ENCODE data around the gene ATL3.
A peak's percentile ranks its signal among the peaks of the same experiment; 100 is the strongest.
"Not testable (repeated sequence)": the region's sequence is repeated elsewhere in the genome, so short reads cannot be mapped to it uniquely, and the experiment has no call there.

Gene ATL3

GRCh38 chr11:63623513-63624140, 47.5 kb downstream of the ATL3 start:
- DNase-seq (ENCODE audit: low read depth in 2 of 3, low spot score in 2 of 3), result no peak

GRCh38 chr11:63622323-63622722, 48.9 kb downstream of the ATL3 start:
- DNase-seq (ENCODE audit: low read depth in 2 of 3, low spot score in 2 of 3), result no peak

DNA sequence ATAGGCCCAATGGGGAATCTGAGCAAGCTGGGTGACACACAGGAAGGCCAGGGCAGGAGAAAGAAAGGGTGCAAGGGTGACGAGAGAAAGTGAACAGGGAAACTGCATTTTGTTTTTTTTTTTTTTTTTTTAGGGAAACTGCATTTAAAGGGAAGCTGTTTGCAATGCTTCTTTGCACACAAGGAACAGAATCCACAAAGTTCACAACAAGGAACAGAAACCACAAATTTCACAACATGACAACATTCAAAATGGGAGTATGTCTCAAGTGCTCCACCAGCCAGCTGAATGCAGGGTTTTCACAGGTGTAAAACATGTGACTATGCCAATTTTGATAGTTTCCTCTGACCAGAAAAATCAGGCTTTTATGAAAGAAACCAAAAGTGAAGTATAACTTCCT, 50.1 kb downstream of the ATL3 start:
- DNase-seq (ENCODE audit: low read depth in 2 of 3, low spot score in 2 of 3), result no peak

DNA sequence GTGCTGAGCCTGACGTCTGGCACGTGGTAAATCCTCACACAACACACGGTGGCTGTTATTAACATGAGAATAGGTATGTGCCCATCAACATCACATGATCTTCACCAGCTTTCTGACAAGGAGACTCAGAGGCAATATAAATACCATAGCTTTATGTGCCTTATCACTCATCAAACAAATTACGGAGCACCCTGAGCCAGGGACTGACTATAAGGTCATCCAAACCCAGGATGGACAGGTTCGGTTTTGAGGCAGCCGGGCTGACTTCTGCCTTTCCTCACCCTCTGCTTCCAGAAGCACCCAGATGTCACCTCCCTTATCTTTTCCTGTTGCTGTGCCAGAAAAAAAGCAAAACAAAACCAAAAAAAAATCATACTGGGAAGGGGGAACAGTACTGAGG, 51.2 kb downstream of the ATL3 start:
- no peak for DNase-seq (ENCODE audit: low read depth in 2 of 3, low spot score in 2 of 3)

- not testable (repeated sequence) for DNase-seq (ENCODE audit: low read depth in 2 of 3, low spot score in 2 of 3)
These were observed 53.5 kb downstream of the ATL3 start for GRCh38 chr11:63617686-63618085.

DNA sequence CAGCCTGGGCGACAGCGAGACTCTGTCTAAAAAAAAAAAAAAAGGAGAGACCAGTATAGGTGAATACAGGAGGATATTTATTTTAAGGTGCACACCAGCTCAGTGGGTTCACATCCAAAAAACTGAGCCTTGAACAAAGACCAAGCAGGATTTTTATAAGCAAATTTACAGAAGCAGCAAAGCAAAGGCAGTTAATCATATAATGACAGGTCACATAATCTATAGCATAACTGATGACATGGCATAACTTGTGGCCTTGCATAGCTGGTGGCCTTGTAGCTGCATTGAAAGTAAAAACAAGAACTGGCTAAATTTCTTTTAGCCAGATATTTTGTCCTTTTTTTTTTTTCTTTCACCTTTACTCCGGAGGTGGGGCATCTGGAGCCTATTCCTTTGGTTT, 54.2 kb downstream of the ATL3 start:
- no peak for DNase-seq (ENCODE audit: low read depth in 2 of 3, low spot score in 2 of 3)

- DNase-seq (ENCODE audit: low read depth in 2 of 3, low spot score in 2 of 3), result peak in 1 of 3 experiments; percentile 11
These were observed 57.0 kb downstream of the ATL3 start, which contains the start of gene PLAAT3 for GRCh38 chr11:63614136-63614671. TSS of gene PLAAT3 (minus strand) at chr11:63614433. CDS start at chr11:63614014, 419 bp downstream.

DNA sequence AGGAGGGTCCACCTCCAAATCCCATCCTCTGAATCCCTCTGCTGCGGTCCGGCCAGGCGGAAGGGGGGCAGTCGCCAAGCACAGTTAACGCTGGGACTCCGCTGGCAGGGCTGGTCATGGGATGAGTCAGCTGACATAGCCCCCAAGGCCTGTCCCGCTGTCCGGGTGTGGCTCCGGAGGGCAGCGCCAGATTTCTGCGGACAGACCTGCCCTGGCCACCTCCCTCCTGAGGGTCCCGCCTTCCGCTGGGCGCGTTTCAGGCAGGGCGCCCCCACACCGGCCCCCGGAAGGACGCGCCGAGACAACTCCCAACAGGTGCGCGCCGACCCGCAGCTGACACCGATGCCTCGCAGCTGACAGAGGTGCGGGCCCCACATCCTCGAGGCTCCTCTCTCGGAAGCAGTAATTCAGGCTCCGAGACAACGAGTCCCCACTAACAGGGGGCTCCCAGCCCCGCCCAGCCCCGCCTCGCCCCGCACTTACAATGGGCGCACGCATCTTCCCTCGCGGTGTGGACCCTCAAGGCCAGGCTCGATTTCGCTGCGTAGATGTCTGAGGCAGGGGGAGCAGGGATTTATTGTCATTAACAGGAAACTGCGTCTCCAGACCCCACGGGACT, 57.5 kb downstream of the ATL3 start:
- DNase-seq (ENCODE audit: low read depth in 2 of 3, low spot score in 2 of 3), result peak in 1 of 3 experiments; percentile 6

- DNase-seq (ENCODE audit: low read depth in 2 of 3, low spot score in 2 of 3), result no peak
These were observed 59.0 kb downstream of the ATL3 start for GRCh38 chr11:63612181-63612580.

DNA sequence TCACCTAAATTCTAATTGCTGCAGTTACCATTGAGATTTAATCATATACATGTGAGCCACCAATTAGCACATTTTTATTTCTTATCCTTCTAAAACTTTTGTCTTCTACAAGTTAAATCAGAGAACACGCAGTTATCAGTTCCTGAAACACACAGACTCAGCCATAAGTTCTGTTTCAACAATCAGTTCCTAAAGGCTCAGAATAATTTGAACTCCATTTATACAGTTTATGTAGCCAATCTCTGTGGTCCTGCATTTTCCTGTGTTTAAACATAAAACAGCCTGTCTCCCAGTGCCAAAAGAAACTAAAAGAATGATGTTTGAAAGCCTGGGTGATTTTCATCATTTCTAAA, 59.8 kb downstream of the ATL3 start:
- DNase-seq (ENCODE audit: low read depth in 2 of 3, low spot score in 2 of 3), result no peak

DNA sequence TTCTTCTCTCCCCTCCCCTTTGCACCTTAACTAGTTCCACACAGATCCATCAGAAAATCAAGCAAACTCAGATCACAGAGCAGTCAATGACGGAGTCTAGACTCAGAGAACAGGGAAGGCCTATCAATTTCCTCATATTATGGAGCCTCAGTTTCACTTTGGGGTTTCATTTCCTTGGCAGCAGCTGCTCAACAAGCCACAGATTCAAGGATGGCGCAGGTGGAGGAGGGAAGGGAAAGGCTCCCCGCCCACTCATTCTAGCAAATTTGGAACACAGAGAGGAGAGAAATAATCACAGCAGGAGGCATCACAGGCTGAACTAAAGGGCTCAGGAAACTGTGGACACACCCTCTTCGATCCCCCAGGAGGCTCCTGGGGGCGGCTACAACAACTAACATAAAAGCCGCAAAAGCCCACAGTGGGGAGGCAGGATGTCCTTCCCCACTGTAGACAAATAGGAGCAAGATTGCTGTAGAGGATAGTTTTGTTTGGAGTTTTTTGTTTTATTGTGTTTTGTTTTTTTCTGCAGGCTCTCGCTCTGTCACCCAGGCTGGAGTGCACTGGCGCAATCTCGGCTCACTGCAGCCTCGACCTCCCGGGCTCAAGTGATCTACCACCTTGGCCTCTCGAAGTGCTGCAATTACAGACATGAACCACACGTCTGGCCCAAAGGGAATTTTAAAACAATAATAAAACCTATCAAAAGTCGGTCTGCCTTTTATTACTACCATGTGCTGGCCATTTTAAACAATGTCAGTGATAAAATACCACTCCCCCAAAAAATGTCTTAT, 60.4 kb downstream of the ATL3 start:
- DNase-seq (ENCODE audit: low read depth in 2 of 3, low spot score in 2 of 3), result no peak

DNA sequence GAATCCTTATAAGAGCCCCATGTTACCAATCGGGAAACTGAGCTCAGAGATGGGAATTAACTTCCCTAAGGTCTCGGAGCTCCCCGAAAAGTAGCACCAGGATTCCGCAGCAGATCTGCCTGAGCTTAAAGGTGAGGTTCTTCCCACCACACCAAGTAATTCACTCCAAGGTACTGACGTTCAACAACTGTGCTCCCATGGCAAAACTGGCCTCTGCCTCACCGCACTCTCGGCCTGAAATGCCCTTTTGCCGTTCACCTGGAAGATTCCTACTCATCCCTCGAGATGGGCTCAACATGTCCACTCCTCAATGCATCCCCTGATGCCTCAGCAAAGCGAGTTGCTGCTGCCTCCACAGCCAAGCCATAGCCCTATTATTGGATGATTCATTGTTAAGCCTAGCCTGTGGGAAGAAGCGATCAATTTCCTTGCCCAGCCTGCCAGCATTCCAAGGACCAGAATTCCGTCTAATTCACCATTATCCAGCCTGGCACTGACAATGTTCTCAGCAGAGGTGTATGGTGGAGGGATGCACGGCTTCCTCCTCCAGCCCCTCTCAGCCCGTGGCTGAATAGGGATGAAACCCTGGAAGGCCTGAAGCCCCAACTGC, 61.1 kb downstream of the ATL3 start:
- DNase-seq (ENCODE audit: low read depth in 2 of 3, low spot score in 2 of 3), result no peak

DNA sequence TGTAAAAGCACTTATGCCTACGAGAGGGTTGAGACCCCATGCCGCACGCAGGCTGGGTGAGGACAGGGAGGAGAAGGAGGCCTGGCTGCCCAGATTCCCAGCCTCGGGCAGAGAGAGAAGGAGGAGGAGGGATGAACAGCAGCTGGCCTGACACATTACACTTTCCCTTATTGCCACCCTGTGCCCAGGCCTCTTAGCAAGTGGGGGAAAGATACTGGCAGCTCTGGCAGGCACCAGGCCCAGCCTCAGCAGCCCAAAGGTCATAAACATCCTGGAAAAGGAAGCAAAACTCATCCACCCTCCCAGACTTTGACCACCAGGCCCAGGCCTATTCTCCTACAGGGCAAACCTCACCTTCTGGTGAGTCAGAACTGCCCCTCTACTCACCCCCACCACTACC, 61.6 kb downstream of the ATL3 start:
- no peak for DNase-seq (ENCODE audit: low read depth in 2 of 3, low spot score in 2 of 3)

DNA sequence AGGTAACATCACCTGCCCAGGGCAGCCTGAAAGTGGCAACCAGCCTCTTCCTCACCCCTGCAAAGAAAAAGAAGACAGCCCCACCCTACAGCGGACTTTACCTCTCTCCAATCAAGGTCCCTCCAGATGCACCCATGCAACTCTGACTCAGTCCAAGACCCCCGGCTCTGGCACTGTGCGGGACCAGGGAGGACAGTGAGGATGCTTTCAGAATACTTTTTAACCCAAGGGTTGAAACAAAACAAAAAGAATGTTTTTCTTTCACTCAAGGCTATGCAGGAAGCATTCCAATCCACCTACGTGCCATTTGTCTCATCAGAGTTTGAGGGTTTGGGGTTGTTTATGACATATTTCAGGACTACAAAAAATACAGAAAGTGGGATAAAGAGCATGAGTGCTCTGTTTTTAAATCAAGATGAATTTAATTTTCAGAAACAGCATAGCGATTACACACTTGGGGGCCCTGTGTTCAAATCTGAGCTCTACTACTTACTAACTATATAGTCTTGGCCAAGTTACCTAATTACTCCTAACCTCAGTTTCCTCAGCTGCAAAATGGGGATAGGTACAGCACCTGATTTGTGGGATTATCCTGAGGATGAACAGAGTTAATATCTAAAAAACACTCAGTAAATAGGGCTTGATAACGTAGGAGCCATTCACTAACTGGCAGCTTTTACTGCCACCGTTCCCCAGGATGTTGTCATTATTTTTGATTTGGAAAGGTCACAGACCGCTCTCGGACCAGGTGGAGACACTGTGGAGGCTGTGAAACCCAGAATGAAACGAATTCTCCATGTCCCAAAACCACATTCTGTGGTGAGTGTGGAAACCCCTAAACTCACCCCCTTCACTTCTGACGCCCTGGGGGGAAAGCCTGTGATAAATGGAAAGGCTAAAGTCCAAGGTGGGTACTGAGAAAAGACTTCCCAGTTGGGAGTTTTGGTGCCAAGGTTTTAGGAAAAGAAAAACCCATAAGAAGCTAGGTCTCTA, 62.5 kb downstream of the ATL3 start:
- no peak for DNase-seq (ENCODE audit: low read depth in 2 of 3, low spot score in 2 of 3)

DNA sequence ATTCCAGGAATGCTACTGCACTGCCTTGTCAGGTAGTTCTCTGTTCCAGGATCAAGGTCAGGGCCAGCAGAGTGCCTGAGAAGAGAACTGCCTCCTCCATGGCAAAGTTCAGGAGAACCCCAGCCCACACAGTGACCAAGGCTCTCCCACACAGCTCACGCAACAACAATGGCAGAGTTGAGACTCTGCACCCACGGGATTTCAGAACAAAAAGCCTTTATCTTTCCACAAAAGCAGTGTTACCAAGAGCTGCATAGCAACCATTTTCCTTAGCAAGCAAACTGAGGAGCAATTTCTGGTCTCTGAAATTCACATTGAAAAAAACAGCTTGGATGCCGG, 68.0 kb downstream of the ATL3 start:
- DNase-seq (ENCODE audit: low read depth in 2 of 3, low spot score in 2 of 3), result no peak

- DNase-seq (ENCODE audit: low read depth in 2 of 3, low spot score in 2 of 3), result not testable (repeated sequence)
These were observed 68.6 kb downstream of the ATL3 start for GRCh38 chr11:63602290-63603179.

DNA sequence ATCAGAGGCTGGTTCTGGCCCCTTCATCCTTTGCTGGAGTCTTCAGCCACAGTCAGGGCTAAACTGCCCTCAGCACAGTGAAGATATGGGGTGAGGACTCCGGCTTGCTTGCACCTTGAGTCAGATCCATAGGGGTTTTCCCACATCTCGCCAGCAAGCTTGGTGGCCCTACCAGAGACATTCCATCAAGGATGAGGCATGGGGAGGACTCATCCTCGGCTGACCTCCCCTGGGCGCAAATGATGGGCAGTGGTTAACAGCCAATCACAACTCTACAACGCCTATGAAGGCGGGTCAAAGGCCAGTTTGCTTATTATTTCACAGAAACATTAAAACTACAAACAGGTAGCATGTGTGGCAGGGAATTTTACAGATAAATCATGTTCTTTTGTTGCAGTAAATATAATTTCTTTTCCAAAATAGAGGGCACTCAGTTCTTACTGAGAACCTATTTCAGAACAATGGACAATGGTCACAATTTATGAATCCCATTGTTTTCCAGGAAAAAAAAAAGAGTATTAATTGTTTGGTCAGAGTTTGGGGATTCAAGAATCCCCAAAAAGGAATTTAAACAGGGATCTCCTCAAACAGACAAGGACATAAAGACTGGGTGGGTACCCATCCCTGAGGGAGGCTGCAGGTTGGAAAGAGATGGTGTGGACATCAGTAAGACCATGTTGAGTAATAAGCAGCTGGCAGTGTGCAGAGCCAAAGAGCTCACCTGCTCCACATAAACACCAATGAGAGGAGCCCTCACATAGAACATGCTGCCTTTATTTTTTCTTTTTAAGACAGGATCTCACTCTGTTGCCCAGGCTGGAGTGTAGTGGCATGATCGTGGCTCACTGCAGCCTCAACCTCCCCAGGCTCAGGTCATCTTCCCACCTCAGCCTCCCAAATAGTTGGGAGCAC, 71.7 kb downstream of the ATL3 start:
- no peak for DNase-seq (ENCODE audit: low read depth in 2 of 3, low spot score in 2 of 3)

- DNase-seq (ENCODE audit: low read depth in 2 of 3, low spot score in 2 of 3), result no peak
These were observed 72.6 kb downstream of the ATL3 start for GRCh38 chr11:63598556-63598955.

DNA sequence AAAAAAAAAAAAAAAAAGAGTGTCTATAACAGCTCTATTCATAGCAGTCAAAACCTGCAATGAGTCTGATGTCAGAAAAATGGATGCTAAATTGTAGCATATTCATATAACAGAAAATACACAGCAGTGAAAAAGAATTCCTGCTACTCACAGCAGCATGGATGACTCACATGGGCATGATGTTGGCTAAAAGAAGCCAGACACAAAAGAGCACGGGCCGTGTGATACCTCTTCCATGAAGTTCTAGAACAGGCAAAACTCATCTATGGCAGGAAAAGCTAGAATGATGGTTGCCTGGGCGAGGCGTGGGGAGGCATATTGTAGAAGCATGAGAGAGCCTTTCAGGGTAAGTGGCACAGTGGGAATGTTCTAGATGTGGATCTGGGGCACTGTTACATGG, 75.9 kb downstream of the ATL3 start:
- DNase-seq (ENCODE audit: low read depth in 2 of 3, low spot score in 2 of 3), result no peak

Data from activated CD8-positive, alpha-beta memory T cell treated with anti-CD3 and anti-CD28 coated beads for 48 hours (primary cell).